ENCODE data around the gene IGHMBP2. TPM values are rescaled to one million over a fixed set of nuclear protein-coding genes. Genes with fewer than 3 reads are reported as not detected.

IGHMBP2 gene
- total and polyA plus RNA-seq, 2 of the 8 experiments (the other 6 are each of a cell fraction or from before 2014, with no cell fraction given) = 8.4 to 17.6 TPM

DNA sequence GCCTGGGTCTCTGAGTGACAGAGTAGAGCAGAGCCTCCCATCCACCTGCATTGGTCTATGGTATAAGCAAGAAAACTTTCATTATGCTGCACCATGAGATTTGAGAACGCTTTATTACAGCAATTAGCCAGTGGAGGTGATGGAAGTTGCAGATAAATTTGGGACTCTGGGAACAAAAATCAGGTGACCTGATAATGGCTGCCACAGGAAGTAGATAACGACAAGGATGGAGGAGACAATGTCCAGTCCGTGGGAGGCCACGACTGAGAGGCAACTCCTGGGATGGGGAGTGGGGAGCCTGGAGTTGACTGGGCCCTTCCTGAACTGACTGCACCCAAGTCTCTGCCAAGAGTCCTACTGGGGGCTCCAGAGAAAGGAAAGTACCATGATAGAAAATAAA lies 72.4 kb downstream of the IGHMBP2 start (continued):
- no peak for TF ChIP-seq SIN3A (conservative IDR thresholded peaks at IDR 0.05 in 1 of 2, IDR thresholded peaks at IDR 0.05 in 1 of 2; ENCODE audit: low read depth in 1 of 2, low read length in 2 of 2)
- TF ChIP-seq RFX5 (IDR thresholded peaks at IDR 0.05; ENCODE audit: borderline replicate concordance, low read depth, low read length) = no peak
- TF ChIP-seq JUND (IDR thresholded peaks at IDR 0.05; ENCODE audit: low read length) = no peak
- no peak for TF ChIP-seq CBX8 (IDR thresholded peaks at IDR 0.05; ENCODE audit: borderline replicate concordance, low read depth, low read length)
- no peak for TF ChIP-seq ASH2L (IDR thresholded peaks at IDR 0.05; ENCODE audit: low read length)
- no peak for TF ChIP-seq TEAD4 (IDR thresholded peaks at IDR 0.05; ENCODE audit: low read depth, low read length)
- no peak for TF ChIP-seq SP4 (IDR thresholded peaks at IDR 0.05; ENCODE audit: low read length)
- TF ChIP-seq BCL11A (IDR thresholded peaks at IDR 0.05; ENCODE audit: low read depth in 2 of 2, low read length in 2 of 2) = no peak

Measured in H1 (cell line).